ENCODE data around the gene DNAJC5.
"Not testable (repeated sequence)": the region's sequence is repeated elsewhere in the genome, so short reads cannot be mapped to it uniquely, and the experiment has no call there.

DNAJC5 gene

GRCh38 chr20:63861365-63861934, 33.5 kb upstream of the DNAJC5 start, which contains the start of gene ABHD16B:
TSS of gene ABHD16B (plus strand) at chr20:63861498. CDS start at chr20:63861541, 43 bp downstream.
- no peak for DNase-seq (ENCODE audit: low read depth, low spot score)

DNA sequence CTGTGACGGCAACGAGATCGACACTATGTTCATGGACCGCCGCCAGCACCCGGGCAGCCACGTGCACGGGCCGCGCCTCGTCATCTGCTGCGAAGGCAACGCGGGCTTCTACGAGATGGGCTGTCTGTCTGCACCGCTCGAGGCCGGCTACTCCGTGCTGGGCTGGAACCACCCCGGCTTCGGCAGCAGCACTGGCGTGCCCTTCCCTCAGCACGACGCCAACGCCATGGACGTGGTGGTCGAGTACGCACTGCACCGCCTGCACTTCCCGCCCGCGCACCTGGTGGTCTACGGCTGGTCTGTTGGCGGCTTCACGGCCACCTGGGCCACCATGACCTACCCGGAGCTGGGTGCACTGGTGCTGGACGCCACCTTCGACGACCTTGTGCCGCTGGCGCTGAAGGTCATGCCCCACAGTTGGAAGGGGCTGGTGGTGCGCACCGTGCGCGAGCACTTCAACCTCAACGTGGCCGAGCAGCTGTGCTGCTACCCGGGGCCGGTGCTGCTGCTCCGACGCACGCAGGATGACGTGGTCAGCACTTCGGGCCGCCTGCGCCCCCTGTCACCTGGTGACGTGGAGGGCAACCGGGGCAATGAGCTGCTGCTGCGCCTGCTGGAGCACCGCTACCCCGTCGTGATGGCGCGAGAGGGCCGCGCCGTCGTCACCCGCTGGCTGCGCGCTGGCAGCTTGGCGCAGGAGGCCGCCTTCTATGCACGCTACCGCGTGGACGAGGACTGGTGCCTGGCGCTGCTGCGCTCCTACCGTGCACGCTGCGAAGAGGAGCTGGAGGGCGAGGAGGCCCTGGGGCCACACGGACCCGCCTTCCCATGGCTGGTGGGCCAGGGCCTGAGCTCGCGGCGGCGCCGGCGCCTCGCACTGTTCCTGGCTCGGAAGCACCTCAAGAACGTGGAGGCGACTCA, 32.7 kb upstream of the DNAJC5 start:
- no peak for DNase-seq (ENCODE audit: low read depth, low spot score)

GRCh38 chr20:63863021-63863797, 31.7 kb upstream of the DNAJC5 start:
- DNase-seq (ENCODE audit: low read depth, low spot score) = no peak

GRCh38 chr20:63863798-63864544, 31.0 kb upstream of the DNAJC5 start:
- DNase-seq (ENCODE audit: low read depth, low spot score) = peak; percentile 58

DNA sequence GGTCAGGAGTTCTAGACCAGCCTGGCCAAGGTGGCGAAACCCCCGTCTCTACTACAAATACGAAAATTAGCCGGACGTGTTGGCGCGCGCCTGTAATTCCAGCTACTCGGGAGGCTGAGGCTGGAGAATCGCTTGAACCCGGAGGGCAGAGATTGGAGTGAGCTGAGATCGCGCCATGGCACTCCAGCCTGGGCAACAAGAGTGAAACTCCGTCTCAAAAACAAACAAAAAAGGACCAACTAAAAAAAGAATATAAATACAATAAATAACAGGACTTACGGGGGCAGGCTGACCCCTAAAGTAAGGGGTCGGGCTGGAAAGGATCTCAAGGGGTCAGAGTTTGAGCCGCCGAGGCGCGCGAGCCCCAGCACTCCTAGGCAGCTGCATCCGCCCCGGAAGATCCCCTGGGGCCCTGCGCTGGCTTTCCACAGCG, 30.4 kb upstream of the DNAJC5 start:
- no peak for DNase-seq (ENCODE audit: low read depth, low spot score)

GRCh38 chr20:63864978-63865640, 29.8 kb upstream of the DNAJC5 start, which contains the start of gene TPD52L2:
TSS of gene TPD52L2 (plus strand) at chr20:63865270. CDS start at chr20:63865366, 96 bp downstream.
- peak; percentile 96 for DNase-seq (ENCODE audit: low read depth, low spot score)

DNA sequence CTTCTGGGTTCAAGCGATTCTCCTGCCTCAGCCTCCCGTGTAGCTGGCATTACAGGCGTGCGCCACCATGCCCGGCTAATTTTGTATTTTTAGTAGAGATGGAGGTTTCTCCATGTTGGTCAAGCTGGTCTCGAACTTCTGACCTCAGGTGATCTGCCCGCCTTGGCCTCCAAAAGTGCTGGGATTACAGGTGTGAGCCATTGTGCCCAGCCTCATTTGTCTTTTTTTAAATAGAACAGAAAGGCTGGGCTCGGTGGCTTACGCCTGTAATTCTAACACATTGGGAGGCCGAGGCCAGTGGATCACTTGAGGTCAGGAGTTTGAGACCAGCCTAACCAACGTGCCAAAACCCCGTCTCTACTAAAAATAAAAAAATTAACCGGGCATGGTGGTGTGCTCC, 27.9 kb upstream of the DNAJC5 start:
- DNase-seq (ENCODE audit: low read depth, low spot score) = not testable (repeated sequence)

DNA sequence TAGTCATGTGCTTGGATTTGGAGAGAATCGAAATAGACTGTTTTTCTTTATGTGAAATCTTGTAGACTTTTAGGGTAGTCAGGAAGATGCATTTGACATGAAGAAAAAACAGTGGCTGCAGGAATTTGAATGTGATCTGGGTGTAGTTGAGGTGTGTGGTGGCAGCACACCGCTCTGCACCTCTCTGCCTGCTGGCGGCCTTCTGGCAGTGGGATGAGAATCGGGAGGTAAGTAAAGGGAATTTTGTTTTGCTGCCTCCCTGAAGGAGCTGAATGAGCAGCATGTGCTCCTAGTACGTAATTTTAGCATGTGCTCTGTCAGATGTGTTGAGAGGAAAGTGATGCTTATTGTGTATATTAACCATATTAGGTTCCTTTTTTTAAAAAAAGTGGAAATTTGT, 26.7 kb upstream of the DNAJC5 start:
- DNase-seq (ENCODE audit: low read depth, low spot score) = no peak

GRCh38 chr20:63873477-63873971, 21.4 kb upstream of the DNAJC5 start:
- no peak for DNase-seq (ENCODE audit: low read depth, low spot score)

- not testable (repeated sequence) for DNase-seq (ENCODE audit: low read depth, low spot score)
Measured at GRCh38 chr20:63874241-63874640, 20.7 kb upstream of the DNAJC5 start.

GRCh38 chr20:63876489-63877036, 18.4 kb upstream of the DNAJC5 start:
- DNase-seq (ENCODE audit: low read depth, low spot score) = no peak

DNA sequence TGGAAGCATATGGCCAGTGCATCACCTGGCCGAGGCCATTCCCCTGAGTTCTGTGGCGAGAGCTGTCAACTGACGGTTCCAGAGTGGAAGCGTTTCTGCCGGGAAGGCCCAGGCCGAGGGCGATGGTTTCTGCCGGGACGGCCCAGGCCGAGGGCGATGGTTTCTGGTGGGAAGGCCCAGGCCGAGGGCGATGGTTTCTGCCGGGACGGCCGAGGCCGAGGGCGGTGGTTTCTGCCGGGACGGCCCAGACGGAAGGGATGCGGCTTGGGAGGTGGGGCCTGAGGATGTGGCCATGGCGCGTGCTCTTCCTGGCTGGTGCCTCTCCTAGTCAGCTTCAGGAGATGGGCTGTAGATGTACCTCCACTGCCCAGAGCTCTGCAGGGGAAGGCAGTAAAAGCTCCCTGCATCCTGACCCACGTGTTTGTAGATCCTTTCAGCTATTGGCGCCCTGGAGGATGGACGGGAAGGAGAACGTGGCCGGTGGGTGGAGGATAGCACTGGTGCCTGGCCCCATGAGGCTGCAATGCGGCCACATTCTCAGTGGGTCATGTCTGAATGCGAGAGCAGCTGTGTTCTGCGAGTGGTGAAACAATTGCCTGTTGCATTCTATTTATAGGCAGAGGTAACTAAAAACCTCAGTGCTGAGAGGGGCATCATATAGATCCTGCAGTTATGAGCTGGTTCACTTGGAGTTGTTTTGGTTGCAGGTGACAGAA, 17.0 kb upstream of the DNAJC5 start:
- DNase-seq (ENCODE audit: low read depth, low spot score) = no peak

DNA sequence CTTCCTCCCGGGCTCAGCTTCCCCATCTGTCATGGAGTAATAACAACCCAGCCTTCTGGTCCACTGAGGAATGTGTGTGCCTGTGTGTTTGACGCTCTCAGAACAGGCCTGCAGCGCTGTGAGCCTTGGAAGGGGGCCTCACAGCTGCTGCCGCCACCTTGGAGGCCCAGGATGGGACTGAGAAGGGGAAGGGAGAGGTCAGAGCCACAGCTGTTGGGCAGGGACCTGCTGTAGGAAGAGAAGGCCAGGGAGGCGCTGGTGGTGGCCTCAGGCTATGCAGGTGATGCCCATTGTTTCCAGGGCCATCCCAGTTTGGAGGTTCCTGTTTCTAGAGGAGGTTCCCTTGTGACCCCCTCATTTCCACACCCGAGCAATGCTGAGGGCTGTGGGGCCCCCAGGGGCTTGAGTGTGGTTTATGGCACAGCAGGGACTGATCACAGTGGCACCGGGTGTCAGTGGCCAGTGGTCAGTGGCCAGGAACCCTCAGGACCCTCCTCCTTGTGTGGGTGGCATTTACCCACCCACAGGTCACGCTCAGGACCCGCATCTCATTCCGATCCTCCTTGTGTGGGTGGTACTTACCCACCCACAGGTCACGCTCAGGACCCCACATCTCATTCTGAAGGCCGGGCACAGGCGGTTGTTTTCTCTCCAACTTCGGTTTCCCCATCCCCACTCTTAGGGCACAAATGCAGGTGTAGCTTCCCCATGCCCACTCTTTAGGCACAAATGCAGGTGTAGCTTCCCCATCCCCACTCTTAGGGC, 15.8 kb upstream of the DNAJC5 start:
- DNase-seq (ENCODE audit: low read depth, low spot score) = no peak

DNA sequence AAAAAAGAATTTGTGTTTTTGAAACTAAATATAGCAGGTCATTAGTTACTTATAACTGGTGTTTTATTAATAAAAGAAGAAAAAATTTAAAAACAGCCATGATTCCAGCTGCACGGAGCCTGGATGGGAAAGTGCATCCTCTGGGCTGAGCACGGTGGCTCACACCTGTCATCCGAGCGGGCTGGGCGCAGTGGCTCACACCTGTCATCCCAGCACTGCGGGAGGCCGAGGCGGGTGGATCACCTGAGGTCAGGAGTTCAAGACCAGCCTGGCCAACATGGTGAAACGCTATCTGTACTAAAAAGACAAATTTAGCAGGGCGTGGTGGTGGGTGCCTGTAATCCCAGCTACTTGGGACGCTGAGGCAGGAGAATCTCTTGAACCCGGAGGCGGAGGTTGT, 14.0 kb upstream of the DNAJC5 start:
- not testable (repeated sequence) for DNase-seq (ENCODE audit: low read depth, low spot score)

GRCh38 chr20:63881451-63882226, 13.3 kb upstream of the DNAJC5 start:
- no peak for DNase-seq (ENCODE audit: low read depth, low spot score)

- no peak for DNase-seq (ENCODE audit: low read depth, low spot score)
Measured at GRCh38 chr20:63882257-63883200, 12.4 kb upstream of the DNAJC5 start.

GRCh38 chr20:63883201-63883593, 11.7 kb upstream of the DNAJC5 start:
- no peak for DNase-seq (ENCODE audit: low read depth, low spot score)

Measured in activated CD4-positive, CD25-positive, alpha-beta regulatory T cell treated with anti-CD3 and anti-CD28 coated beads, Interleukin-2, amount 50 U/mL, for 16 hours (primary cell).